NCI-H226 (cell line): ENCODE data around the gene ZDHHC24.
A peak's percentile ranks its signal among the peaks of the same experiment; 100 is the strongest.

ENCODE experiments used
- DNase-seq: peaks from one replicate; pipeline ENCODE4 v3.0.0-alpha.2; 2015

Gene ZDHHC24

GRCh38 chr11:66493130-66493529, 52.7 kb downstream of the ZDHHC24 start:
- DNase-seq: no peak

GRCh38 chr11:66492161-66492865, 53.5 kb downstream of the ZDHHC24 start:
- no peak for DNase-seq

GRCh38 chr11:66491315-66491935, 54.4 kb downstream of the ZDHHC24 start:
- no peak for DNase-seq

GRCh38 chr11:66489636-66490035, 56.2 kb downstream of the ZDHHC24 start:
- no peak for DNase-seq

GRCh38 chr11:66488957-66489356, 56.9 kb downstream of the ZDHHC24 start:
- DNase-seq: no peak

- DNase-seq: no peak
Measured at GRCh38 chr11:66484806-66485380, 61.0 kb downstream of the ZDHHC24 start.

- peak; percentile 96 for DNase-seq
Measured at GRCh38 chr11:66480117-66480938, 65.5 kb downstream of the ZDHHC24 start, which contains the start of gene DPP3. DPP3 (plus strand) TSS chr11:66480434; CDS start chr11:66482201, 1,767 bp downstream.

GRCh38 chr11:66479394-66480116, 66.3 kb downstream of the ZDHHC24 start:
- peak; percentile 52 for DNase-seq

- DNase-seq: no peak
Measured at GRCh38 chr11:66478729-66479393, 67.0 kb downstream of the ZDHHC24 start.

- DNase-seq: no peak
Measured at GRCh38 chr11:66477263-66478201, 68.3 kb downstream of the ZDHHC24 start.

- no peak for DNase-seq
Measured at GRCh38 chr11:66476841-66477251, 69.0 kb downstream of the ZDHHC24 start.

GRCh38 chr11:66476173-66476840, 69.5 kb downstream of the ZDHHC24 start:
- no peak for DNase-seq

GRCh38 chr11:66475349-66476172, 70.3 kb downstream of the ZDHHC24 start:
- no peak for DNase-seq

- DNase-seq: no peak
Measured at GRCh38 chr11:66473608-66474515, 72.0 kb downstream of the ZDHHC24 start.

GRCh38 chr11:66473167-66473566, 72.7 kb downstream of the ZDHHC24 start:
- DNase-seq: no peak

GRCh38 chr11:66472054-66472453, 73.8 kb downstream of the ZDHHC24 start:
- no peak for DNase-seq

GRCh38 chr11:66471142-66471541, 74.7 kb downstream of the ZDHHC24 start:
- no peak for DNase-seq
